GM21367 (cell line): Measurements from ENCODE around the gene NCEH1.
"Not testable (repeated sequence)": the region's sequence is repeated elsewhere in the genome, so short reads cannot be mapped to it uniquely, and the experiment has no call there.

Source experiments
- ATAC-seq: cut with Tn5 transposase; IDR thresholded peaks from one replicate; pipeline ENCODE4 v1.9.1; 2021; ENCODE audit not compliant: unreplicated experiment

The NCEH1 gene

DNA sequence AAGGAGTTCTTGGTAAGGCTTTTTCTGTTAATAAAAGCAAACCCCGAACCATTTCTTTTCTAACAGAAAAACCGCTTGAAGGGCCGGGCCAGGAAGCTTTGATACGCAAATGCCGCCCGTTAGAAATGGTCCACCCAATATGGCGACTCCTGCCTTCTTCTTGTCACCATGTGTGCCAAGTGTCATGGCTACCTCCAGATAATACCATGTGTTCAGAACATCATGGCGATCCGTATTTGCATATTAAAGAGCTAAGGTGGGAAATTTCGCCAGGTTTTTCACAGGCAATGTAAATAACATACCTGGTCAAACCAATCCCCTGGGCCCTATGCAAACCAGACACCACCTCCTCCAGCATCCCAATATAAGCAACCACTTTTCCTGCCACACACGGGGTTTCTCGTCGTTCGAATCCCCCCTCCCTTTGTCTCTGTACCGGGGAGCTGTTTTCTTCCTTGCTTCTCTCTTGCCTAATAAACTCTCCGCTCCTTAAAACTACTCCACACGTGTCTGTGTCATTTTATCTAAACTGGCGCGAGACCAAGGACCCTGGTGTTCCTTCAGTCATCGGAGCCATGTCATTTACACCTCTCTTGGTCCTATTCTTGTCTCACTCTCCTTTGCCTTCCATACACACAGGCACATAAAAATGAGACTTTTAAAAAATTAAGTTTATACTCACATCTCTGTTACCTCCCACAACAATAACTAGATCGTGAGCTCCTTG is 34.5 kb downstream of the NCEH1 start:
- ATAC-seq, result no peak

DNA sequence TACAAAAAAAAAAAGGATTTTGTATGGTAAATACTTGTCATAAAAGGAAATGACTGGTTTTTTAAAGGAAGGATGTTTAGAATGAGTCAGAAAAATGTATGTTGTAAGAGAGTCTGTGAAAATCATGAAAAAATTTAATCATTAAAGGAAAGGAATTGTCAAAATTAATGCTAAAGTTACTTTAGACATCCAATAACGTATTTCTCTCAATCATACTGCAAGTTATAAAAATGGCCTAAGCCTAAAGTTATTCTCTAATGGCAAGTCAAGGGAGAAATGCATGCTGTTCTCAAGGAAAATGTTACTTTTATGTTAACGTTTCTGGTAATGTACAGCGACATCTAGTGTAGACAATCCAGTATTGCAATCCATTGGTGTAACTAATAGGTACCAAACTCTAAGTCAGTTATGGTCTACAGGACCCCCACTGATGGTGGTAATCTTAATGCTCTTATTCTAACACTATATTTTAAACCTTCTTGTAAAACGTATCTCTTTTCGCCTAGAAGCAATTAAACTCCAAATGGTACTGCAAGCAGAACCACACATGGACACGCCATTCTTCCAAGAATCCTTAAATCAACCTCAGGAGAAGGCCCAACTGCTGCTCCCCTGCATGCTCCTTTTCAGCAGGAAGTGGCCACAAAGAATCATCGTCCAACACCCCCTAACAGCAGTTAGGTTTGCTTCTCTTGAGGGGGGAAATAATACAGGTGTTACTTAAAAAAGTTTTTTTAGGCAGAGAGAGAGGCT is 35.2 kb downstream of the NCEH1 start:
- ATAC-seq, result no peak

DNA sequence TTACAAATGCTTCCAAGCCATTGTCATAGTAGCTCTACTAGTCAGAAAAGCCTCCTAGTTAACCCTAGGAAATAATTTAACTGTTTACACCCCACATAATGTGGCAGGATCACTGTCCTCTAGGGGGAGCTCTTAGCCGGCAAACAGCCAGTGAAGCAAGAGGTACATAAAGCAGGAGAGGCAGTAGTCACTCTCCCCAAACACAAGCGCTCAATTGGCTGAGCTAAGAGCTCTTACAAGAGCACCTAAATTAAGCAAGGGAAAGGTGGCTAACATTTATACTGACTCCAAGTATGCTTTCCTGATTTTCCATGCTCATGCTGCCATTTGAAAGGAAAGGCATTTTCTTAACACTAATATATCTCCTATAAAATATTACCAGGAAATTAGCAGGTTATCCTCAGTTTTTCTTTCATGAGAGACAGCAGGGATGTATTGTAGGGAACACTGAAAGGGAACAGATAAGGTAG is 37.6 kb downstream of the NCEH1 start:
- ATAC-seq, result peak; percentile 76

DNA sequence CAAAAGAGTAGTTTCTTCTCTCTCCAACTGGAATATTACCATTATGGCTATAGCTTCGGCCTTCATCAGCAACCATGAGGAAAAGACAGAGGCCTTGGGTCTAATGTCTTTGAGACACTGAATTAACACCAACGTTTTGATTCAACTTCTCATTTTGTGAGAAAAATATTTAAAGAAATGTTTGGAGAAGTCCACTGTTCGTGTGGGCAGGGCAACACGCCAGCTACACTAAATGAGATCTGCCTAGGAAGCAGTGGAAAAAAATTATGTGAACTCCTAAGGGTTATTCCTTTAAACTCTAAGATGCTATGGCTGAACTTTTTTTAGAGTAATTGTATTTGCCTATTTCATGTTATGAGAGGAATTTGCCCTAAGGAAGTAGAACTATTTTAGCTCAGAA is 41.8 kb downstream of the NCEH1 start:
- no peak for ATAC-seq

DNA sequence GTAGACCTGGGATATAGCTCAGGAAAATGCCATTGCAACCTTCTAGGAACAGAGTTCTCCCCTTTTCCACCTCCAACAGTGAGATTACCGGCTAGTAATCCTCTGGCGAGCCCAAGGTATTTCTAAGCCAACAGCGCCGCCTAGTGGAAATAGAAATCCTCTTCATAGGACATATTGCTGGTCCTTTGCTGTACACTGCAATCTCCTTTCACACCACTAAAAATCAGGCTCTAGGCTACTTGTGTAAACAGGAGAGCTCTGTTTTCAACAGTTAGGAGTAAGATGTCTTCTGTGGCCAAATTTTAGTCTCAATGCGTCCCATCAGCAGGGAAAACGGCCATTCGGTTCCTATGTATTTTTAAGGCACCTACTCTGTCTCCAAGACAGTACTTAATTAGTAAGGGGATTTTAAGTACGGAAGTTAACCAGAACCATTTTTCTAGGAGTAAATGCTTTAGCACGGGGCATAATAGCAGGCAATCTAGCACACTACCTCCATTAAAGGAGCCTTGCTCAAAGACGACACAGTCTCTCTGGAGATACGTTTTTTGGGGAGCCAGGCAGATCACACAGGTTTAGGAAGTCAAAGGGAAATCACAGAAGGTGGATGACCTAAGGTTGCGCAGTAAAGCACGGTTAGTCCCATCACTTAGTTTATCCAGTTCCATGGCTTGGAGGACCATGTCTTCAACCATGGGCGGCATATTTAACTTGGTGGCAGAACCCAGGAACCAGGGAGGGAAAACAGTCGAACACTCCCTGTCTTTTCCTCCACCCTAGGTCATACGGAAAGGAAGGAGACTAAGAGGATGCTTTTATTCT is 43.8 kb downstream of the NCEH1 start:
- peak; percentile 99 for ATAC-seq

DNA sequence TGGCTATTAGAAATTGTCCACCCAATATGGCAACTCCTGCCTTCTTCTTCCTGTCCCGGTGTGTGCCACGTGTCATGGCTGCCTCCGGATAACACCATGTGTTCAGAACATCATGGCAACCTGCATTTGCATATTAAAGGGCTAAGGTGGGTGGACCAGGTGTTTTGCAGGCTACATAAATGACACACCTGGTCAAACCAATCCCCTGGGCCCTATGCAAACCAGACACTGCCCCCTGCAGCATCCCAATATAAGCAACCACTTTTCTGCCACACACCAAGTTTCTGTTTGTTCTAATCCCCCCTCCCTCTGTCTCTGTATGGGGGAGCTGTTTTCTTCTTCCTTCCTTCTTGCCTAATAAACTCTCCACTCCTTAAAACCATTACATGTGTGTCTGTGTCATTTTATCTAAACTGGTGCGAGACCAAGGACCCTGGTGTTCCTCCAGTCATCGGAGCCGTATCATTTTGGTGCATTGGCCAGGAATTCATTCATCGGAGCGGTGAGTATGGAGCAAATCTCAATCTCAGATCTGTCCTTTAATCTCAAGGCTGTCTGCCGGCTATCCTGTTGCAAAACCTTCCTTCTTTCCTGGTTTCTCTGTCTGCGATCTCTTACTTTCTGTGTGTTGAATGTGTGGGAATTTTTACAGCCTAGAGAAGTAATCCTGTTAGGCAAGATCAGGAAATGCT is 44.5 kb downstream of the NCEH1 start:
- no peak for ATAC-seq

DNA sequence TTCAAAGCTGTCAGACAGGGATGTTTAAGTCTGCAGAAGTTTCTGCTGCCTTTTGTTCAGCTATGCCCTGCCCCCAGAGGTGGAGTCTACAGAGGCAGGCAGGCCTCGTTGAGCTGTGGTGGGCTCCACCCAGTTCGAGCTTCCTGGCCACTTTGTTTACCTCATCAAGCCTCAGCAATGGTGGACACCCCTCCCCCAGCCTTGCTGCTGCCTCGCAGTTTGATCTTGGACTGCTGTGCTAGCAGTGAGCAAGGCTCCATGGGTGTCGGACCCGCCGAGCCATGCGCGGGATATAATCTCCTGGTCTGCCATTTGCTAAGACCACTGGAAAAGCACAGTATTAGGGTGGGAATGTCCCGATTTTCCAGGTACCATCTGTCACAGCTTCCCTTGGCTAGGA is 45.4 kb downstream of the NCEH1 start:
- ATAC-seq, result not testable (repeated sequence)

DNA sequence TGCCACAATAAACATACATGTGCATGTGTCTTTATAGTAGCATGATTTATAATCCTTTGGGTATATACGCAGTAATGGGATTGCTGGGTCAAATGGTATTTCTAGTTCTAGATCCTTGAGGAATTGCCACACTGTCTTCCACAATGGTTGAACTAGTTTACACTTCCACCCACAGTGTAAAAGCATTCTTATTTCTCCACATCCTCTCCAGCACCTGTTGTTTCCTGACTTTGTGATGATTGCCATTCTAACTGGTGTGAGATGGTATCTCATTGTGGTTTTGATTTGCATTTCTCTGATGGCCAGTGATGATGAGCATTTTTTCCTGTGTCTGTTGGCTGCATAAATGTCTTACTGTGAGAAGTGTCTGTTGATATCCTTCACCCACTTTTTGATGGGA is 50.4 kb downstream of the NCEH1 start:
- ATAC-seq, result not testable (repeated sequence)

DNA sequence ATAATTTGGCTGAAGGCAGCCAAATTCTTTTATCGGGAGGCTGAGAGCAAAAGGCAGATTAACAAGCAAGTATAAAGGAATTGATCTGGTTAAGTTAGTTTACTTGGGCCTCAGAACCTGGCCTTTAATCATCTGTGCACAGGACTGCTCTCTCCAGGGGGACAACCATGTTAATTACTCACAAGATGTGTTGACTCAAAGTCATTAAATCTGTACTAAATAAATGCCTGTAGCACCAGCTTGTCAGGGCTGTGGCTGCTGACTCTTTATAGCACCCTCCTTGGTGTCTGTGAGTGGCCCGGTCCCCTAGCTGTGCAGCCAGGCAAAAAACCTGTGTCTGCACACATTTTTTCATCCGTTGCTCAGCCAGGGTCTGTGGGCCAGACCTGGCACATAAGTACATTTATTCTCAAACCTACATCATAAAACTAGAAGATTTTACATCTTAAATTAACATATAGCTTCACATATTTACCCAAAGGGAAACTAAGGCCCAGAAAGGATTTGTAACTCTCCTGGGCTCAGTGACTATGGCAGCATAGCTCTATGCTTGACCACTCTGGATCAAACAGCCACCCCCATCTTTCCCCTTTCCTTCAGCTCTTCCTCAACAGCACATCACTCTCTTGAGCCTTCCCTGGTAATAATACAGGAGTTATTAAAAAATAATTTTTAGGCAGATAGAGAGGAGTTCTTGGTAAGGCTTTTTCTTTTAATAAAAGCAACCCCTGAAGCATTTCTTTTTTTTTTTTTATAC is 51.4 kb downstream of the NCEH1 start:
- ATAC-seq, result no peak

DNA sequence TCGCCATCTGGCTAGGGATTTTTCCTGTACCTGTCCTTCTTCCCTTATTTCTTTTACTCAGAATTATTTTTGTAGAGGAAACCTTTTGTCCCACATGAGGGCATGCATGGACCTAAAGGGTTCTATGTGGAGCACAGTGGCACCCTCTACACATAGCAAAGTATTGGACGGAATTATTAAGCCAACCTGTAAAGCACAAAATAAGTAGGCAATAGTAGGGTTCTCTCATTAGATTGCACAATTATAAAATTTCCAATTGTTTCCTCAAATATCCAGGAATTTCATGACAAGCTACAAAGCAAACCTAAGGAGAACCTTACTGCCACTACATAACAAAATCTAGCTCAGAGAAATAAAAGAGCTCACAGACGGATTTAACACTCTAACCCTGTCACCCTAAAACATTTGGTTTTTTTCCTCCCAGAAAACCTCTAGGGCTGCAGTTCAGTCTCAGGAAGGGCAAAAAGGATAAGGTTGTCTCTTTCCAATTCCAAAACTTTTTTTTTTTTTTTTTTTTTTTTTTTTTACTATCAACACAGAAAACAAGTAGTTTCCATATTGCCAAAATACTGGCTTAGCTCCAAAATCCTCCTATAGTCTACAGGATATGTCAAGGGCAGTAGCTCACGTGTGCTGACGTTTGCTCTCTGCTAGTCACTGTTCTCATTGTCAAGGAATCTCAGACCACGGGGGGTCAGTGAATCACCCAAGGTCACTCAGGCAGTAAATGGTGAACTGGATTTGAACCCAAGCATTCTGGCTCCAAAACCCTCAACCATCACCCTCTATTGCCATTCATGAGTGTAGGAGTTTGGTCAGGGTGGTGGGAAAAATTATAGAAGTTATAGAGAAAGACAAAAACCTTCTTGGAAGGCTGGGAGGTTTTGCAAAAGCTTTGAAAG is 52.3 kb downstream of the NCEH1 start:
- ATAC-seq, result no peak

DNA sequence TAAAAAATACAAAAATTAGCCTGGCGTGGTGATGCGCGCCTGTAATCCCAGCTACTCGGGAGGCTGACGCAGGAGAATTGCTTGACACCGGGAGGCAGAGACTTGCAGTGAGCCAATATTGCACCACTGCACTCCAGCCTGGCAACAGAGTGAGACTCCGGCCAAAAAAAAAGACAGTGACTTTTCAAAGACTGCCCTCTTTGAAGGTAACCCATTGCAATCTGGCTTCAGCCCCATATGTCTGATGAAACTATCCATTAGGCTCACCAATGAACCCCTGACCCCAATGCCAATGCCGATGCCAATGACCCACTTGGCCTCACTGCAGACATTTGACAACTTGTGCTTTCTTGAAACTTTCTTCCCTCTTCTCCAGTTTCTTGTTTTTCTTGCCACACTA is 54.3 kb downstream of the NCEH1 start:
- ATAC-seq, result no peak

DNA sequence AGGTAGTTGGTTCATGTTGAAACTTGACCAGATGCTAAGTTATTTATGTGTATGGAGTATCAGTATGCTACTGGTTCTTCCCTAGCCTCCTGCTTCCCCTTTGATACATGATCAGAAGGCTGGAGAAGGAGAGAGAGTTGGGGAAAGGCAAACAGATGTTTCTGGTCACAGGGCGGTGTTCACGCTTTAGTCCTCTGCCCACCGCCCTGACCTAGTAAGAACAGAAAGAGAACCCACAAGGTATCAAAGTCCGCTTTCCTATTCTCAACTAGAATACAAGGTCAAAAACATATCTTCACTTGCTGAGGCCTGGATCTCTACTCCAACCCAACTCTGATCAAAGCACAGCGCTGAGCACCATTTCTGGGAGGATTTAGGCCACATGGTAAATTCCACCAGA is 55.5 kb downstream of the NCEH1 start:
- no peak for ATAC-seq

DNA sequence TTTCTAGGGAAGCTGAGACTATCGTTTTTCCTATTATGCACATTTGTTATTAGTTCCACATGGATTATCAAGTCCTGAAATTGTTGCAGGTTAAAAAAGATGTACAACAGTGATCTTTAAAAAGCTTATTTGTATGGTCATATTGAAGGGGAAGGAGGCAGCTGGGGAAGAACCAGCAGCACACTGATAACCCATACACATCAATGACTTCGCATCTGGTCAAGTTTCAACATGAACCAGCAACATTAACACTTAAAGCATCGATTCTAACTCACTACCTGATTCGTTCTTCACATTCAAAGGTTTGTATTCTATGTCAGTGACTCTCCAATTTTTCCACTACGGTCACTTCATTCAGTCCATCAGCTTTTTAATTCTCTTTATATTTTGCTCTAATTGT is 56.4 kb downstream of the NCEH1 start:
- ATAC-seq, result no peak

DNA sequence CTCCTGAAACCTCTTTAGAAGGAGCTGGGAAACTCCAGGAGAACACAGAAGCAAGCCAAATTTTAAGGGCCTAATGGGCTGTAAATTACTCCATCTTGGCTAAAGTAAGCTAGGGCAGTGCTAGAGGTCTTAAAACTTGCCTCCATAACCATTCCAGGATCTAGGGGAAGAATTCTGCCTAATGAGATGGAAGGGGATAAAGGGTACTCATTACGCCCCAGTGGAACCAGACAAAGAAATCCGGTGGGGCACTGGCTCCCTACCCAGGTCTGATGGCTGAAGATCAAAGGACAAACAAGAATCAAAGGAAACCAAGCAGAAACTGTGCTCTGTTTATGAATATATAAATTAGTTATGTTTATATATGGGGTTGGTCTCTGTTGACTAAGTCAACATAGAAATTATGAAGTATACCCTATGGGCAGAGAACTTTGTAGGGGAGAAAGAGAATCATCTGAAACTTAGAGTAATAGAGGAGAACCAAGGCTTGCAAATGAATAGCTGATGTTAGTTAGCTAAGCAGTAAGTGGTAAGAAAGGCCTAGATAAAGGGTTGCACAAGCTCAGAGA is 57.8 kb downstream of the NCEH1 start:
- ATAC-seq, result no peak

DNA sequence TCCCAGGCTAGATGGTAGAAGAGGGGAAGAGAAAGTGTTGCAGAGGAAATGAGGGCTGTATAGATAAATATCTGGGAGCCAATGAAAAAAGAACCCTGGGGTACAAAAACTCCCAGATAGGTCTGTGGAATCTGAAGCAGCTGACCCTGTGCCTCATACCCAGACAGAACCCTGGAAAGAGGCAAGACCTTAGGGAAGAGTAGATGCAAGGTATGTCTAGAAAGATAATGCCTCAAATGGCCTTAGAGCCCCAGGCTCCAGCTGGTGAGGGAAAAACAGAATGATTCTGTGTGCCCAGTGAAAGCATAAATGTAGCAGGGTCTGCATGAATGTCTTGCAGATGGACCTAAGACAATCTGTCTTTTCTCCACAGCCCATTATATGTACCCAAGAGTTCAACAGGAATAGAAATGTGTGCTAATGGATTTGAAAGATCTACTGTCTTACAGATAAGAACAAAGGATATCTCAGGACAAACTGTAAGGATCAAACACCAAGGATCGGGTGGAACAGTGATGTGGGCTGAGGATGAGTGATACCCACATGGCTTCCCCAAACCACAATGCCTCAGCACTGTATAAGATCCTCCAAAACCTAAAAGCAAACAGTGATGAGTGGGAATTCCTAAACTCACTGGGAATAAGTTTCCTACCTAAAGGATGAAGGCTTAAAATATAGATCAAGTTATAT is 58.8 kb downstream of the NCEH1 start:
- no peak for ATAC-seq

DNA sequence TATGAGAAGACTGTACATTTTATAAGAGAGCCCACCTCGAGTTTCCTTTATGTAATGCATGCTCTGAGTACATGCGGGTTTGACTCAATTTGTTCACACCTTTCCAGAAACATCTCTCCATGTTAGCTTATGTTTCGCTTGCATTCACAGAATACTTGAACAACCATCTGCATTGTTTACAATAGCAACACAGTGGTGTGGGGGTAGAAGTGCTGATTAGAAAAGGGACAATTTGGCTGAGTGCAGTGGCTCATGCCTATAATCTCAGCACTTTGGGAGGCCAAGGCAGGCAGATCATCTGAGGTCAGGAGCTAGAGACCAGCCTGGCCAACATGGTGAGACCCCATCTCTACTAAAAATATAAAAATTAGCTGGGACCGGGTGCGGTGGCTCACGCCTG is 60.9 kb downstream of the NCEH1 start:
- ATAC-seq, result no peak

DNA sequence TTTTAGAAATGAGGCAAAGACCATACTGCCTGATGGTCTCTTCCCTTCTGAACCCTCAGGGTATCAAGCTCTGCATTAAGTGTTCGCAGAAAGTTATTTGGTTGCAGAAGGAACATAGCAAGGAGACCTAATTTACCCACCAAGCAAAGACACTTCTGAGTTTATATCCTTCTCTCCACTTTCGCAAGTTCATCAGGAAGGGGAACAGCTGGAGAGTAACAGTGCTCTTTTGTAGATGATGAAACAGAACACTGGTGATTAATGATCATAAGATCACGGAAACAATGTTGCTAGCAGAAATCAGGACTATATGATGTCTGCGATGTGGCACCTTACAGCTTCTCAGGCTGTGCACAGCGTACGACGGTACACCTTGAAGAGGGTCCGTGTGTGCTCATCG is 62.1 kb downstream of the NCEH1 start:
- no peak for ATAC-seq

DNA sequence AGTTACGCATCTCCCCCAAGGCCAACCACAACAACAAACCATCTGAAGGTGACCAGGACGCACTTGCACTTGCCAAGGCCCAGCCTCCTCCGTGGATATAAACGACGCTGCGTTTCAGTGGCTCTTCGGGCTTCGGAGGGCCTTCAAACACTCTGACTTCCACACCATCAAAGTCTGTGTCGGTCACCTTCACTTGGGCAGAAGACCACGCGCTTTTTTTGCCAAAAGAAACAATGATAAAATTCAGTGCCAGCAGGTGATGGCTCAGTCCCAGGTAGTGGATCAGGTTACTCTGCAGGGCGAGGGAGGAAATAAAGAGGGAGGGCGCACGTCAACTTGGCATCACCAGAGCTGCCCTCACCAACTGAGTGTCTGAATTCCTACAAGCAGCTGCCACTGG is 63.0 kb downstream of the NCEH1 start:
- ATAC-seq, result no peak
